HG03442 (cell line): Measurements from ENCODE around the gene TBC1D32.

Source experiments
- ATAC-seq: cut with Tn5 transposase; IDR thresholded peaks from one replicate; pipeline ENCODE4 v1.9.1; 2021; ENCODE audit warnings: mild to moderate bottlenecking, moderate library complexity; ENCODE audit not compliant: unreplicated experiment

TBC1D32 gene

GRCh38 chr6:121033091-121033490 is 301.2 kb downstream of the TBC1D32 start:
- ATAC-seq: no peak

GRCh38 chr6:121032268-121033006 is 301.8 kb downstream of the TBC1D32 start:
- no peak for ATAC-seq
